Fibroblast of mammary gland (primary cell): ENCODE data around the gene SPI1.

Experiments
- DNase-seq: peaks from one replicate; pipeline ENCODE4 v3.0.0-alpha.2; 2010; ENCODE audit warnings: low read depth
- H3K4me3 ChIP-seq: 2 replicates; pipeline ENCODE4 v1.5.1; 2011; ENCODE audit warnings: low read depth, mild to moderate bottlenecking, low read length, moderate library complexity; ENCODE audit not compliant: control insufficient read depth
- TF ChIP-seq, protein P1 (sequence below): conservative IDR thresholded peaks from 2 replicates; pipeline ENCODE4 v1.5.1; 2011; ENCODE audit warnings: low read depth, low read length, inconsistent platforms; ENCODE audit not compliant: control insufficient read depth, insufficient read depth

Gene SPI1

GRCh38 chr11:47395223-47396048, 17.1 kb upstream of the SPI1 start:
- no peak overlapping the region for H3K4me3 ChIP-seq
- TF ChIP-seq, protein P1, sequence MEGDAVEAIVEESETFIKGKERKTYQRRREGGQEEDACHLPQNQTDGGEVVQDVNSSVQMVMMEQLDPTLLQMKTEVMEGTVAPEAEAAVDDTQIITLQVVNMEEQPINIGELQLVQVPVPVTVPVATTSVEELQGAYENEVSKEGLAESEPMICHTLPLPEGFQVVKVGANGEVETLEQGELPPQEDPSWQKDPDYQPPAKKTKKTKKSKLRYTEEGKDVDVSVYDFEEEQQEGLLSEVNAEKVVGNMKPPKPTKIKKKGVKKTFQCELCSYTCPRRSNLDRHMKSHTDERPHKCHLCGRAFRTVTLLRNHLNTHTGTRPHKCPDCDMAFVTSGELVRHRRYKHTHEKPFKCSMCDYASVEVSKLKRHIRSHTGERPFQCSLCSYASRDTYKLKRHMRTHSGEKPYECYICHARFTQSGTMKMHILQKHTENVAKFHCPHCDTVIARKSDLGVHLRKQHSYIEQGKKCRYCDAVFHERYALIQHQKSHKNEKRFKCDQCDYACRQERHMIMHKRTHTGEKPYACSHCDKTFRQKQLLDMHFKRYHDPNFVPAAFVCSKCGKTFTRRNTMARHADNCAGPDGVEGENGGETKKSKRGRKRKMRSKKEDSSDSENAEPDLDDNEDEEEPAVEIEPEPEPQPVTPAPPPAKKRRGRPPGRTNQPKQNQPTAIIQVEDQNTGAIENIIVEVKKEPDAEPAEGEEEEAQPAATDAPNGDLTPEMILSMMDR: no peak
- DNase-seq: no peak

DNA sequence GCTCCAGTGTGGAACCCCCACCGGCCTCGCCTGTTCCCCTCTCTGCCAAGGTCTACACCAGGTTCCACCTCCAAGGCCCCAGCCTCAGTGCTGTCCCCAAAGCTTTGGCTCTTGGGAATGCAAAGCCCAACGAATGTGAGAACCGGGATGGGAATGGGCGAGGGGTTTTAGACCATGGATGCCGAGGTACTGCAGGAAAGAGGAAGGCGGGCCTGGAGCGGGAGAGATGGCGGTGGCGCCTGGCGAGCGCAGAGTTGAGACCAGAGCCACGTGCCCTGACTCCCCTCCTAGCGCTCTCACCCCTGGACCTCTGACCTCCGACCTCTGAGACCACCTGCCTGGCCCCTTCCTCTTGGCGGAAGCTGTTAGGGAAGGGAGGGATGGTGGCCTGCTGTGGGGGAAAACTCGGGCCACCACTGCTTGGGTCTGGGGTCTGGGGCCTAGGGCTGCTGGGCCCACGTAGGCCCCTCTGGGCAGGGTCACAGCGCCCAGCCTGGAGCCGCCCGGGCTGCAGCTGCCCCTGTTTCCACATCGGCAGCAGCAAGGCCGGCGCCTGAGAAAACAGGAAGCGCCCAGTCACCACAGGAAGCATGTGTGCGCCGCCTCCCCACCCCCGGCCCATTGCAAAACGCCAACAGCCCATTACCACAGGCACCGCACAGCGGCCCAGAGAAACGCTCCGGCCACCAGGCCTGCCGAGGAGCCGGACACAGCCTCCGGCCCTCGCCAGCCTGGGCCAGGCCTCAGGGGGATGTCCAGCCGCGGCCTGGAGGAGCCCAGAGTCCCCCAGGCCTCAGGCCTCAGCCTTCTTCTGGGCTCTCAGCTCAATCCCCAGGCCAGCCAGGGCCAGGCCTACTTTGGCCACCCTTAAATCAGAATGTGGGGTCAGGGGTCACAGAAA, 16.2 kb upstream of the SPI1 start:
- no peak for DNase-seq
- TF ChIP-seq, protein P1: no peak
- no peak overlapping the region for H3K4me3 ChIP-seq

GRCh38 chr11:47394050-47394321, 15.6 kb upstream of the SPI1 start:
- DNase-seq: no peak
- H3K4me3 ChIP-seq: no peak overlapping the region
- TF ChIP-seq, protein P1: no peak

DNA sequence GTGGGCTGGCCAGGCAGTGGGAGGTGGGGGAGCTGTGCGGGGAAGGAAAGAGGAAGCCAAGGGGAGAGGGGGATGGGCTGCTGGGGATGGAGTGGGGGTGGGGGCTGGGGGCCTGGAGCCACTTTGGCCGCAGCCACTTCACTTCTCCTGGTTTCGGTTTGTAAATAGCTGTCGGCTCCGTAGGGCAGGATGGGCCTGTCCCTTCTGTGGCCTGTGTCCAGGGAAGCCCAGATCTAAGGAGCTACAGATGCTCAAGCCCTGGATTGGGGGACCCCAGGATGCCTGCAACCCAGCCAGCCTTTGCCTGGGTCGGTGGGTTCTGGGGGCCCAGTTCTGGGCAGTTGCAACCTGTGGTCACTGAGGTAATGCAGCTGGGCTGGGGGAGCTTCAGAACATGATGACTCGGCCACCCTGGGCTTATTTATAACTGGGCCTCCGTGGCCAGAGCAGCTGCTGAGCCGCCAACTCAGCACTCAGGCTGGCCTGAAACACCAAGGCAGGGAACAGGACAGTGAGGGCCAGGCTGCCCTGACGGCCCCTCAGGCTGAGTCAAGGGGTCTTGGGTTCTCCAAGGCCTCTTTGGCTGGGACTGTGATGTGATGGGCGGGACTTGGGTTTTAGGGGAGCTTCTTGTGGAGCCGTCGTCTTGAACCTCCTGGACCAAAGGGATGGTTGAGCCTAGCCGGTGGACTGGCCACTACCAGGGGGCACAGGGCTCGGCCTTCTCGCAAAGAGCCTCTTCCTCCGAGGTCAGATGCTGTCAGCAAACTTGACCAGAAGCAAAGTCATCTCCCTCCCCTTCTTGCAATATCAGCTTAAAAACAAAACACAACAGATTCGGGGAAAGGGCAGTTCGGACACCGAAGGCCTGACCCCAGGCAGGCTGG, 15.1 kb upstream of the SPI1 start:
- no peak overlapping the region for H3K4me3 ChIP-seq
- TF ChIP-seq, protein P1: no peak
- DNase-seq: peak; percentile 64

GRCh38 chr11:47392546-47393162, 14.3 kb upstream of the SPI1 start:
- no peak overlapping the region for H3K4me3 ChIP-seq
- TF ChIP-seq, protein P1: no peak

DNA sequence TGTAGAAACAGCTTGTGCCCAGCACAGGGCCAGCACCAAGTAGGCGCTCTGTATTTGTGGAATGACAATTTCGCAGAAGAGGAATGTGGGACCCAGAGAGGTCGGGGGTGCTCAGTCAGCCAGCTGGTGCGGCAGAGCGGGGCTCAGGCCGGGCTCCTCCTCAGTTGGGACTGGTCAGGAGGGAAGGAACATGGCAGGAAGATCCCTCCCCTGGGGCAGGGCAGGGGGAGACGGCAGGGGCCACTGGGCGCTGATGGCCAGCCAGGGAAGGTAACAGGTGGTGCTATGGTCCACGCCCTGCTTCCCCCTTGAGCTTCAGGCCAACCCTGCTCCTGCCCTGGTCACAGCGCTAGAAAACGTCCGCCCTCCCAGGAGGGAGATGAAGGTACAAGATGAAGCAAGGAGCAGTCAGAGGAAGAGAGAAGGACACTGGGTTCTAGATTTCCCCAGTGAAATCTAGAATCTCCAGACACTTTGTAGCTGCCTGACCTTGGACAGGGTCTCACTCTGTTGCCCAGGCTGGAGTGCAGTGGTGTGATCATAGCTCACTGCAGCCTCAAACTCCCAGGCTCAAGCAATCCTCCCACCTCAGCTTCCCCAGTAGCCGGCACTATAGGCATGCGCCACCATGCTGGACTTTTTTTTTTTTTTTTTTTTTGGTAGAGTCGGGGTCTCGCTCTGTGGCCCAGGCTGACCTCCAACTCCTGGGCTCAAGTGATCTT, 13.5 kb upstream of the SPI1 start:
- DNase-seq: no peak
- TF ChIP-seq, protein P1: no peak
- H3K4me3 ChIP-seq: no peak overlapping the region

More at GRCh38 chr11:47392546-47393162, 14.3 kb upstream of the SPI1 start:
- no peak for DNase-seq
